Left lung (tissue), 10 donors: Measurements from ENCODE around the gene B3GNT4. TPM values are rescaled to one million over a fixed set of nuclear protein-coding genes. Genes with fewer than 3 reads are reported as not detected.
"Not testable (repeated sequence)": the region's sequence is repeated elsewhere in the genome, so short reads cannot be mapped to it uniquely, and the experiment has no call there.

Experiments
- ATAC-seq: fragments of 200-7000 bp; cut with Tn5 transposase; one replicate; pipeline ENCODE4 v1.9.1; 2020; ENCODE audit warnings: moderate library complexity
- DNase-seq, 4 donors: peaks; one replicate each; pipeline ENCODE4 v3.0.0-alpha.2; 2013 to 2020
- H3K27ac ChIP-seq, 2 donors: fragments of 200-600 bp; sonication (generic) in 1 of 2; one replicate each; pipeline versions ENCODE4 v1.5.0 to v1.8.0; 2020 to 2021
- H3K27me3 ChIP-seq, 2 donors: fragments of 200-600 bp; sonication (generic) in 1 of 2; one replicate each; pipeline versions ENCODE4 v1.5.0 to v1.8.0; 2020 to 2021
- H3K36me3 ChIP-seq, 2 donors: fragments of 200-600 bp; sonication (generic) in 1 of 2; one replicate each; pipeline versions ENCODE4 v1.5.0 to v1.8.0; 2020 to 2021
- H3K4me1 ChIP-seq, 2 donors: fragments of 200-600 bp; one replicate each; pipeline ENCODE4 v1.8.0; 2021
- H3K4me3 ChIP-seq, 2 donors: fragments of 200-600 bp; sonication (generic) in 1 of 2; one replicate each; pipeline versions ENCODE4 v1.5.0 to v1.8.0; 2020 to 2021; ENCODE audit warnings: mild to moderate bottlenecking in 1 of 2
- H3K9me3 ChIP-seq, 2 donors: fragments of 200-600 bp; sonication (generic) in 1 of 2; one replicate each; pipeline versions ENCODE4 v1.5.0 to v1.8.0; 2020 to 2021
- intact Hi-C, 2 donors: fragments of 100-400 bp; cut with DNase I; formaldehyde crosslinking; loops; one replicate each; pipeline versions ENCODE4 v1.11.2 to v1.14.2; 2022
- polyA plus RNA-seq, 6 donors: library from polyadenylated mRNA; unstranded; fragments of 120-200 nt; gene quantifications; one replicate each; pipeline ENCODE4 v1.2.1, GENCODE V29; 2013; ENCODE audit not compliant: insufficient read length in 6 of 6
- total RNA-seq, 2 donors: library from RNA; stranded (reverse); fragmentation: NEBNext Ultra II Directional; extraction: Animal tissue kit (Norgen Biotek cat#: 25700); gene quantifications; one replicate each; pipeline ENCODE4 v1.2.1, GENCODE V29; 2021
- TF ChIP-seq, protein P1 (sequence below), 2 donors: fragments of 200-600 bp; sonication (generic) in 1 of 2; IDR thresholded peaks; one replicate each; pipeline versions ENCODE4 v1.5.0 to v1.8.0; 2021; ENCODE audit warnings: antibody characterized with exemption in 2 of 2
- donor health status: DM: no; HTN: yes; CAD: no.
- donor health status: DM: no; HTN: no; CAD: no.

The B3GNT4 gene
- total and polyA plus RNA-seq, 8 donors = 0.22 to 1.6 (median 0.82) TPM

DNA sequence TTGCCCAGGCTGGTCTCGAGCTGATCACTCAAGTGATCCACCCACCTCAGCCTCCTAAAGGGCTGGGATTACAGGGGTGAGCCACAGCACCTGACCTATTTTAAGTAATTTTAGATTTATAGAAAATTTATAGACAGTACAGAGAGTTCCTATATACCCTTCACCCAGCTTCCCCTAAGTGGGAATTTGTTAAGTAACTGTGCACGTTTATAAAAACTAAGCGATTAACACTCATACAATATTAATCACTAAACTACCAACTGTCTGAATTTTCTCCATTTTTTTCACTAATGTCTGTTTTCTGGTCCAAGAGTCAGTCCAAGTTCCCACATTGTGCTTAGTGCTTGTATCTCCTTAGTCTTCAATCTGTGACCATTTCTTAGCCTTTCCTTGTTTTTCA lies 35.0 kb upstream of the B3GNT4 start:
- TF ChIP-seq, protein P1, sequence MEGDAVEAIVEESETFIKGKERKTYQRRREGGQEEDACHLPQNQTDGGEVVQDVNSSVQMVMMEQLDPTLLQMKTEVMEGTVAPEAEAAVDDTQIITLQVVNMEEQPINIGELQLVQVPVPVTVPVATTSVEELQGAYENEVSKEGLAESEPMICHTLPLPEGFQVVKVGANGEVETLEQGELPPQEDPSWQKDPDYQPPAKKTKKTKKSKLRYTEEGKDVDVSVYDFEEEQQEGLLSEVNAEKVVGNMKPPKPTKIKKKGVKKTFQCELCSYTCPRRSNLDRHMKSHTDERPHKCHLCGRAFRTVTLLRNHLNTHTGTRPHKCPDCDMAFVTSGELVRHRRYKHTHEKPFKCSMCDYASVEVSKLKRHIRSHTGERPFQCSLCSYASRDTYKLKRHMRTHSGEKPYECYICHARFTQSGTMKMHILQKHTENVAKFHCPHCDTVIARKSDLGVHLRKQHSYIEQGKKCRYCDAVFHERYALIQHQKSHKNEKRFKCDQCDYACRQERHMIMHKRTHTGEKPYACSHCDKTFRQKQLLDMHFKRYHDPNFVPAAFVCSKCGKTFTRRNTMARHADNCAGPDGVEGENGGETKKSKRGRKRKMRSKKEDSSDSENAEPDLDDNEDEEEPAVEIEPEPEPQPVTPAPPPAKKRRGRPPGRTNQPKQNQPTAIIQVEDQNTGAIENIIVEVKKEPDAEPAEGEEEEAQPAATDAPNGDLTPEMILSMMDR (IDR thresholded peaks at IDR 0.05) = no peak
- no peak overlapping the region for H3K4me3 ChIP-seq
- no peaks in the 10 kb centered on the region for H3K36me3 ChIP-seq
- peaks cover 0 to 7% of the 10 kb centered on the region in 2 donors for H3K27me3 ChIP-seq
- no peaks in the 10 kb centered on the region for H3K9me3 ChIP-seq
- ATAC-seq (no peak), DNase-seq (no peak)
- no peaks in the 10 kb centered on the region for H3K4me1 ChIP-seq
- intact Hi-C loops = no loop called here
- H3K27ac ChIP-seq = no peak overlapping the region

- TF ChIP-seq, protein P1 (IDR thresholded peaks at IDR 0.05) = no peak
- no peaks in the 10 kb centered on the region for H3K36me3 ChIP-seq
- ATAC-seq (no peak), DNase-seq (no peak)
- peaks cover 0 to 9% of the 10 kb centered on the region in 2 donors for H3K27me3 ChIP-seq
- H3K9me3 ChIP-seq = no peaks in the 10 kb centered on the region
- intact Hi-C loops = no loop called here
- H3K4me3 ChIP-seq = no peak overlapping the region
- no peaks in the 10 kb centered on the region for H3K4me1 ChIP-seq
- no peak overlapping the region for H3K27ac ChIP-seq
Observed at GRCh38 chr12:122171399-122171798, 32.1 kb upstream of the B3GNT4 start.

DNA sequence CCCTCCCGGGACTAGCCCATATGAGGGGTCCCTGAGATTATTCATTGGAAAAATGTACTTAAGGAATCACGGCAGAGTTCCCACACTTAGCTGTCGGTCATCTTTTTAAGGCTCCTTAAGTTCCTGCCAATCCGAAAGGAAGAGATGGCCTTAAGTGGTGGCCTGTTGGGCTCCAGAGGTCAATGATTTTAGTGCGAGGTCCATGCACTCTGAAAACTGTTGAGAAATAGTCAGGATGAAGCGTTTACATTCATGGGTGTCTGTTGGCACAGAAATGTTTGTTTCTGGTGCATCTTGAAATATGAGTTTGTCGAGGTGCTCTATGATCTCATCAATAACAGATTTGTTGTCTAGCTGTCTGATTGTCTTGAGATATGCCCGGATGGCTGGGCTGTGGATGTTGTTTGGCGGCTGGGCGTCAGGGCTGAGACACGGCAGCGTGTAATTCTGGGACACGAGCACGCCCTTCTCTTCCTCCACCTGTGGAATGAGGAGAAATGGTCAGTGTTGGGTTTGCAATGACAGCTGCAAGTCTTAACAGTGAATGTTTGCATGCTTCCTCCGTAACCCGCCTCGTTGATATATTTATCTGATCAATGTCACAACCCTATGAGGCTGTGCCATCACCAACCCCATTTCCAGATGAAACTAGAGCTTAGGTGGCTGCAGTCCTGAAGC lies 31.1 kb upstream of the B3GNT4 start:
- TF ChIP-seq, protein P1 (IDR thresholded peaks at IDR 0.05) = no peak

DNA sequence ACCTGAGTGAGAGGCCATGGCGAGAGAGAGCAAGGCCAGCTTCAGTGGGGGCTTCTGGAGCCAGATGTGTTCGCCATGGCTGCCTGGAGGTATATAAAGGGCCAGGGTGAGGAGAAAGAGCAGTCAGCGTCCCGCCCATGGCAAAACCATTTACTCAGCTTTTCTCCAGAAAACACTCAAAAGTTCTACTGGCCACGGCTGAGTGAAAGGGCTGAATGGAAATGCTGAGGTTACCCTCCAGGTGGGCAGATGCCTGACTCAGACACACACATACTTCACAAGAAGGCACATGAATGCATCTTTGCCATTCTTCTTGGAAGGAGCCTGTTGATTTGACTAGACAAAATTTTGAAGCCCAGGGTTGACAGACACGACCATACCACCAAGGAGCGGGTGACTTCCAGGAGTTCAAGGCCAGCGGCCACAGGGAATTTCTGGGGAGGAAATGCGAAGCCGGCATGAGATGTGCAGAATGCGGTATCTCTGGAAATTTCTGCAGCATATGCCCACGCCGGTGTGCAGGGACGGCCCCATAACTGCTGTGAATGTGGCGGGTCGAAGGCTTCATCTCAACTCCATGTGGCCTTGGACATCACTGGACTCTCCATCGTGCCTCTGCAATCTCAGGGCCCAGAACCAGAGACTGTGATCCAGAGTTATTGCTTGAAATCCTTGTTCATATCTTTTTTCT lies 29.2 kb upstream of the B3GNT4 start, which contains the start of gene IL31:
TSS of gene IL31 (minus strand) at position 67 of the 691 bp plus-strand sequence. CDS start at position 18, 49 bp downstream.
- Histone ChIP-seq H3K9me3 (no peaks in the 10 kb centered on the region), H3K4me1 (no peaks in the 10 kb centered on the region), H3K36me3 (no peaks in the 10 kb centered on the region), H3K27me3 (peaks cover 0 to 9% of the 10 kb centered on the region in 2 donors), H3K4me3 (no peak within 1 kb of the TSS), H3K27ac (no peak within 1 kb of the TSS)
- intact Hi-C loops = no loop called here
- DNase-seq (no peak), ATAC-seq (no peak)
- TF ChIP-seq, protein P1 (IDR thresholded peaks at IDR 0.05) = no peak

More for the DNA sequence above, 31.1 kb upstream of the B3GNT4 start:
- no peak for ATAC-seq
- DNase-seq = no peak
- Histone ChIP-seq H3K27me3 (peaks cover 0 to 9% of the 10 kb centered on the region in 2 donors), H3K4me3 (no peak overlapping the region), H3K27ac (no peak overlapping the region), H3K36me3 (no peaks in the 10 kb centered on the region), H3K9me3 (no peaks in the 10 kb centered on the region), H3K4me1 (no peaks in the 10 kb centered on the region)
- intact Hi-C loops = no loop called here

GRCh38 chr12:122176473-122176872 lies 27.0 kb upstream of the B3GNT4 start:
- ATAC-seq, H3K4me3 ChIP-seq, H3K4me1 ChIP-seq, DNase-seq, H3K27me3 ChIP-seq, H3K27ac ChIP-seq, H3K36me3 ChIP-seq, H3K9me3 ChIP-seq, intact Hi-C loops: not testable (repeated sequence)
